NCI-H510A treated with DMSO at 0.1 percent for 48 hours (cell line): ENCODE measurements around the gene MRTFB.
"Not testable (repeated sequence)": the region's sequence is repeated elsewhere in the genome, so short reads cannot be mapped to it uniquely, and the experiment has no call there.

Experiments used
- DNase-seq: peaks from one replicate; lab custom pipeline; 2025; lab: John Stamatoyannopoulos, UW

The MRTFB gene

DNA sequence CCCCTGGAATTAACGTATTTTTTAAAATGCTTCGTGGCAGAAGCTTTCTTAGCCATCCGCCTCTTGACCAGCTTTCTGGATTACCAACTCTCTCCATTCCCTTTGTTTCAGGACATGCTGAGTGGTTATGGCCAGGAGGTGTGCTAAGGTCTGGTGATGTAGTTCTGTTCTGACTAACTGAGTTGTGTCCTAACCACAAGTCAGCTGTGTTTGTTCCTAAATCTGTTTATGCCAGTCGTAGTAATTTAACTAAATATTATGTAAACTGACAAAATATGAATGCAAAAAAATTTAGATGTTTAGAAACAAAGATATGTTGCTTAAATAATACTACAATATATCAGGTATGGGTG, 61.6 kb downstream of the MRTFB start:
- DNase-seq: no peak

DNA sequence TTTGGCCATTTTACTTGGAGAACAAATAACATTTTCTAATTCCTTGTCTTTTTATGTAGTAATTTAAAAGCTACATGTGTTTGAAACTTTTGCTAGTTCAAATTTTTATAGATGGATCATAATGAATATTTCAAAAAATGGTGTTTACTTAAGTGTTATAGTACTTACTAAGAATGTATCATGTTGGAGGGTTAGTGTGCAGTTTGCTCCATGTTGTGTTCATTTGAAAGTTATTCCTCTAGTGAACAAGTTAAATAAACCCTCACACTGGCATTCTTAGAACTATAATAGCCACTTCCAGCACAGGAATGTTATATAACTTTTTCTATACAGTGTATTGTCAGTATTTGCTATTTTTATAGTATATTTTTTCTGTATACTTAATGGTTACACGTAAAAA, 62.8 kb downstream of the MRTFB start:
- DNase-seq: no peak

DNA sequence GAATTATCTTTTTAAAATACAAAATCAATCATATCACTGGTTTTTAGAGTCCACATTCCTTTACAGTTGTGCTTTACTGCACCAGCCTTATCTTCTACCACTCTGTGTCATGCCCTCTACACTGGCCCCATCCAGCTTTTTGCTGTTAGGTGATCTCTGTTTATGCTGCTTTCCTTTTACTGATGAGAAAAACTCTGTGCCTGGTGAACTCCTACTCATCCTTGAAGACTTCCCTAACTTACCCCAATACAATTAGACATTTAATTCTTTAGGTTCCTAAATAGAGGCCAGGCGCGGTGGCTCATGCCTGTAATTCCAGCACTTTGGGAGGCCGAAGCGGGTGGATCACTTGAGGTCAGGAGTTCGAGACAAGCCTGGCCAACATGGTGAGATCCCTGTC, 64.6 kb downstream of the MRTFB start:
- no peak for DNase-seq

DNA sequence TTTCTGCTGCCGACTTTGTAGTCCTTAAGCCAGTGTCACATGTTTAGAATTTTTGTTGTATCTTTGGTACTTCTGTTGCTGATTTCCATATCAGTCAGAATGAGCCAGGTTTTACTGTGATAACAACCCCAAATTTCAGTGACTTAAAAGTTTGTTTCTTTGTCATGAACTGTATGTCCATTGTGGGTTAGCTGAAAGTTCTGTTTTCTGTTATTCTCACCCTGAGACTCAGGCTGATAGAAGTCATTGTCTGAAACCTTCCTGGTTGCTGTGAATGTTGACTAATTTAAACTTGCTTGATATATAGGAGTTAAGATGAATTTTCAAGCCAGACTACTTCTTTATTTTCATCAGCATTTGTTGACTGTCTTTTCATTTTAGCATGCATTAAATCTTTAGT, 68.8 kb downstream of the MRTFB start:
- DNase-seq: no peak

DNA sequence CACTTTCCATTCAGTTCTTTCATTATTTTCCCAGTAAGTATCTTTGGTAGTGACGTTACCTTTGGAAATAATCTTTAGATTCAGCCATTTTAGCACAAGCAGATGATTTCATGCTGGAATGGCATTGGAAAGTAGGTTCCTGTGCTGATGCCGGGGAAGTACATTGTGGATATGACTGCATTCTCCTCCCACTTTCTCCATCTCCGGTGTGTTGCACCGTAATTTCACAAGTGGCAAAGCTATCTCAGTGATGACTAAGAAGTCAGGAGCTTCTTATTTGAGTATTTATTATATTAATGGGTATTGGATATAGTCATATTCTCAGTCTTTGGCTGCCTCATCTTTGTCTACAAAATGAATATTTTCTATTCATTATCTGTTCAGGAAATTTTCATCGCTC, 69.8 kb downstream of the MRTFB start:
- no peak for DNase-seq

DNA sequence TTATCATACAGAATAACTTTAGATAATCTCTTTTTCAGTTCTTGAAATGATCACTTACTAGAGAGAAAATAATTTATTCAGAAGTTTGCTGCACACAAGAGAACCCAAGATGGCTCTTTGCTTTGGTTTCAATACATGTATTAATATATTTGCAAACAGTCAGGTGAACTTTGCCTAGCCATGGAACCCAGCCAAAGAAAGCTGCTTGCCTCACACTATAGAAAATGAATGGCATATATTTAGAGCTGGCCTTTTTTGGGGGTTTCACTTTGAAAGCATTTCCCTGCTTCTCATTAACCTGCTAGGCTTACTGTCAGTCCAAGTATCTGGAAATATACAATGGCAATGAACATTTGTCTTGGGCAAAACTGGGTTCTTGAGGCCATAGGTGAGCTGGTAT, 75.3 kb downstream of the MRTFB start:
- no peak for DNase-seq

DNA sequence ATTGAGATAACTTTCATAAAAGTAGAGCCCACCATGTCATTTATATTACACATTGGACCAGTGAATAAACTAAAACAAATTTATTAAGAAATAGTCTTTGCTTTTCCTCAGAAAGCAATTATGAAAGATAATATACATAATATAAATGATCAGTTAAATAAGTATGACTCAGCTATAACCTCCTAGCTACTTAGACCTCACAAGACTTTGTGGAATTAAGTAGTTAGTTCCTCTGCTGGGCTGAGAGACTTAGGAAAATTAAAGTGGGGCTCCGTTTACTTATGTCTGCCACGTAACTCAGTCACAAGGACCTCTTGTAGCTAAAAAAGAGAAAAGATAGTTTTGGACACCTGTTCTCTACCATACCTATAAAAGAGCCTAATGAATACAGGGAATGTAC, 76.9 kb downstream of the MRTFB start:
- no peak for DNase-seq

DNA sequence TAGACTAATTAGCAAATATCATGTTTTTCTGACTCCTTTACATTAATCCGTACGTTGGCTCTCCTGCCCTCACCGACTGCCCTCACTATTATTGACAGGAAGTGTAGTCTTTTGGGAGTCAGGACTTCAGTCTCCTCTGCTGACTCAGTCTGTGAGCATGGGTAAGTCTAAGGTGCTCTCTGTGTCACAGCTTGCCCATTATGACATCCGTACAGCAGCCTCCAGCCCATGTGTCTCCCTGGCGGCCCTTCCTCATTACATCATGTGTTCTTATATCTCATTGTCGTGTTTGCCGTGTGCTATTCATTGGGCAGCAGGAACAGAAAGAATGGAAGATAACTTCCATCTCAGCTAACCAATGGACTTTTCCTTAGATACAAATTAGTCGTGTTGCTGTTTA, 77.5 kb downstream of the MRTFB start:
- DNase-seq: no peak

DNA sequence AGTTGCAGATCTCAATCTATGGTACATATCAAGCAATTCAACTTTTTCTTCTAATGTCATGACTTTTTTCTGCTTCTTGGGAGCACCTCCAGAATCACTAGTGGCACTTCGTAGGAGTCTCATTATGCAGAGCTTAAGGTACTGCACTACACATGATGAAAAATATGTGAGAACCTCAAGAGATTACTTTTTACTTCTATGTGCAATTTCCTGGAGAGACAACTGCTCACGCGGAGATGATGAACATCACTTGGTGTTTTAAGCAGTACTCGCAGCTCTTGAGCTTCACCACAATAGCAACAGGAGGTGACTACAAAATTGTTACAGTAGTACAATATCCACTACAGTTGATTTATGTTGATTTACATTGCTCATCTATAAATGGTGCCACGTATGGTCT, 79.7 kb downstream of the MRTFB start:
- no peak for DNase-seq

DNA sequence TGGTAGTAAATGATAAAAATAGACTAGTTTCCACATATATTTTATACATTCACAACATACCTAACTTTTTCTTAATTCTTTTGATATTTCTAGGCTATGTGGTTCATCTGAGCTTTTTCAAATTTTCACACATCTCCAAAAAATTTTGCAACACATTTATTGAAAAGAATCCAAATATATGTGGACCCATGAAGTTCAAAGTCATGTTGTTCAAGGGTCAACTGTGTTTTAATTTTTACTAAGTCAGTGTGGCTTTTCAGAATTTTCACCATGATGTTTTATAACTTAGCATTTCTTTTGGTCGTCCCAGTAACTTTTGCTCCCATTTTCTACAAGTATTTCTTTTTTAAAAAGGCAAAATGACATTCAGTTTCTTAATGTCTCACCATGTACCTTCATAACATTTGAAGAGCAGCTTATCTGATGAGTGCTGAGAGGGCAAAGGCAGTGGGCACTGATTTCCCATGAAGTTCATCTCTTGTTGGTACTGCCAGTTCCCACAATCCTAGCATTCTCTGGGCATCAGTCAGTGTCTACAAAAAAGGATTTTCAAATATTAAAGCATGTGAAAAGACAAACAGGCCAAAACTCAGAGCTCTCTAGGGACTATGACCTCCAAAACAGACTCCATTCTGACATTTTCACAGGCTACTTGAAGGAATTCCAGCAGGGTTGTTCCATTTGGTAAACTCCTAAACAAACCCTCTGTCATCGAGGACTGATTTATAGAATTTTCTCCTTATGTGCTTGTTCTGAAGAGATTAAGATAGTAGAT, 80.3 kb downstream of the MRTFB start:
- no peak for DNase-seq

DNA sequence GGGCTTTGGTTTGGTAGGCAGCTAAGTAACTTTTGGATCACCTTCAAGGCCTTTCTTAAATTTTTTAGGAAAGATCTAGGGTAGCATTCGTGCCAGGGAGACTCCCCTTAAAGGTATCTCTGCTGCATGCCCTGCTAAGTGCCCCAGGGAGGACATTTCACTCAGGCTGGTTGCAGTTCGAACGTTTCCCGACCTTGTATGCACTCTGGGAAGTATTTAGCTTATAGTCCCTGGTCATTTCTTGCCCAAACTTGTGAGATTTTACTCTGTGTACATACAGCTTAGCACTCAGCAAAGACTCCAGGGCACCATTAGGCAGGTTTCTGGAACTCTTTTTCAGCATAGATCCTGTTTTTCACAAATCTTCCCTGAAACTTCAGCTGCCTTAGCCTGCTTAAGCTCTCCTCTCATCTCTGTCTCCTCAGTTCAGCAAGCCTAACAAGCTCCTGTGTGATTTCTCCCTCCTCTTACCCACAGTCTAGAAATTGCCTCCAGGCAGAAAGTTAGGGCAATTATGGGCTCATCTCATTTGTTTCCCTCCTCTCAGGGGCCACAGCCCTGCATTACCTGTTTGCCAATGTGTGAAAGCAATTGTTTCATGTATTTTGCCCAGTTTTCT, 84.6 kb downstream of the MRTFB start:
- no peak for DNase-seq

DNA sequence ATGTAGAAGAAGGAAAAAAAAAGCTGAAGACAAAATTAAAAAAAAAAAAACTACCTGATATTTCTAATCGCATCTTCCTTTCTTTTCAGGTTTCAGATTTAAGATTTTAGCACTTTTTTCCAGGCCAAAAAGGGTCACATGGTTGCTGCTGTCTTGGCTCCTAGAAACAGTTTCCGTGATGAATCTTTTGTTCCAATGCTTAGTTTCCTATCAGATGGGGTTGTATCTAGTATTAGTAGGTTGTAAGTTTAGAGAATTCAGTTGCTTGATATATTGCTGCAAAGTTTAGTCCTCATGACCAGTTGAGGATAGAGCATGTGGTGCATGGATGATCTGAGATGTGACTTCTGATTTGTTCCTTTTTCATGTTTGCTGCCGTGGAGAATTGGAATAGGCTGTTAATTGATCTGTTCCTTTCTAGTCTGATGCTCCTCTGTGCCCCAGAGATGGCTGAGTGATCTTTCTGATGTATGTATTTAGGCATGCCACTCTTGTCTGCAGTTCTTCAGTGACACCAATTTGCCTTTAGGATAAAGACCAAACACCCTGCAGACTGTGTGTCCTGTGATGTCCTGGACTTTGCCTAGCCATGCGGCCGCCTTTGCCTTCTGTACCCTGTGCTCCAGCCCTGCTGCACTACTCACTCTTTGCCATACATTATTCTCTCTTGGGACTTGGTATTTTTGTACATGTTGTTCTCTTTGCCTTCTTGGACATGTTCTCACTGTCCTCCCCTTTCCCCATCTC, 94.0 kb downstream of the MRTFB start:
- no peak for DNase-seq

DNA sequence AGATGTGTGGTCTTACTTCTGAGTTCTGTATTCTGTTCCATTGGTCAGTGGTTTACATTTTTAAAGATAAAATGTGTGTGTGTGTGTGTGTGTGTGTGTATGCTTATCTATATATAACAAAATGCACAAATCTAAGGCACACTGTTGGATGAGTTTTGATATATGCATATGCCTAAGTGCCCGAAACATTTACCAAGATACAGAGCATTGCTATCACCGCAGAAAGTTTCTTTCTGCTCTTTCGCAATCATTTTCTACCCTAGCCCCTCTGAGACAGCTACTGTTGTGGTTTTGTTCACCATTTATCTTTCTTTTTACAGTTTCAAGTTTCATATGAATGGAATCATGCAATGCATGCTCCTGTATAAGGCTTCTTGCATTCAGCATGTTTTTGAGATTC, 97.0 kb downstream of the MRTFB start:
- no peak for DNase-seq

DNA sequence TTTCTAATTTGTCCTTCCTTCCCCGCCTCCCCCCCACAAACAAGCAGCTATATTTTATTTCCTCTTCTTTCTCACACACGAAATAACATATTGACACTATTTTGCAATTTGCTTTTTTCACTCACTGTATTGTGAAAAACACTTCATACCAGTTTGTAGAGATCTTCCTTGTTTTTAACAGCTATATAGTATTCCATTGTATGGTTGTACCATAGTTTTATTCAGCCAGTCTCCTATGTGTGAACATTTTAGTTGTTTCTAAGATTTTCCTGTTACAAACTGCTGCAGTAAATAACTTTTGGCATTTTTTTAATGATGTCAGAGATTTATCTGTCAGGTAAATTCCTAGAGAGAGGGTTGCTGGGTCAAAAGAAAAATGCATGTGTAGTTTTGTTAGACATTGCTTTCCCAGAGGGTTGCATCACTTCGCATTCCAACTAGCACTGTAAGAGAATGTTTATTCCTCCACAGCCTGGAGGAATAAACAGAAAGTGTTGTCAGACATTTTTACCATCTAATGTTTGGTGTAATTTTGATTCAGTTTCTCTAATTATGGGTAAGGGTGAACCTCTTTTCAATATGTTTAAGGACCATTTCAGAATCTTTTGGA, 101.2 kb downstream of the MRTFB start:
- no peak for DNase-seq

DNA sequence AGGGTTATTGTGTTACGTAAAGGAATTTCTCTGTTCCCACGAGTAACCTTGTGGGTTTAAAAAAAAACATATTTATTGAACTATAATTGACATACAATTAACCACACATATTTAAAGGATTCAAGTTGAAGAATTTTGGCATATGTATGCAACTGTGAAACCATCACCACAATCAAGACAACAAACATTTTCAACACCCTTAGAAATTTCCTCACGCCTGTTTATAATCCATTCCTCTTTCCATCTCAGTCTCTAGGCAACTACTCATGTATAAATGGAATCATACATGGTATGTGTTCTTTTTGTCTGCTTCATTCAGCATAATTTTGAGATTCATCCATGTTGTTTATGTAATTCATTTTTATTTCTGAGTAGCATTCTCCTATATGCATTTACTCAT, 104.0 kb downstream of the MRTFB start:
- DNase-seq: no peak

DNA sequence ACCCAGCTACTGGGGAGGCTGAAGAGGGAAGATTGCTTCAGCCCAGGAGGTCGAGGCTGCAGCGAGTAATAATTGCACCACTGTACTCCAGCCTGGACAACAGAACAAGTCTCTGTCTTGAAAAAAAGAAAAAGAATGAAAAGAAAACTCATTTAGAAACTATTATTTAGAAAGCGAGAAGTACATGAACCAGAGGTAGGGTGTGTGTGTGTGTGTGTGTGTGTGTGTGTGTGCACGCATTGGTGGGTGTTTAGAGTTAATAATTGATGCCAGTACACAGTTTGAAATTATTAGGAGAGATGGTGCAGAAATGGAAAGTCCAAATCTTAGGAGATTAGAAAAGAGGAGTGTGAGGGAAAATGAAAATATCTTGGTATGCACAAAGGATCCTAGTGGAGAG, 106.6 kb downstream of the MRTFB start:
- no peak for DNase-seq

DNA sequence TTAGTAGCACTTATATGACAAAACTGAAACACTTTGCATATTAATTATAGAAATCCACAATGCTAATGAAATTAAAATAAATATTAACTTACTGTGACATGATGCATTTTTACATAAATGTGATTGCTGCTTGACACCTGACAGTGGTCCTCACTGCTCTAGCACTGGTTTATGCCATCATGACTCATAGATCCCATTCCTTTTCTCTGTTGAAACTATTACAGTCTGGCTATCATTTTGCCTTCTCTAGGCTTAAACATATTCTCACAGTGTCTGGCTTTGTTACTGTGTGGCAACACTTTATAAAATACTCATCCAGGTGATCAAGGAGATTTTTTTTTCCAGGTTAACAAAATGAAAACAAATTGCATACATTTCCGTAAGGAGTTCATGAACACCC, 108.0 kb downstream of the MRTFB start:
- DNase-seq: no peak

DNA sequence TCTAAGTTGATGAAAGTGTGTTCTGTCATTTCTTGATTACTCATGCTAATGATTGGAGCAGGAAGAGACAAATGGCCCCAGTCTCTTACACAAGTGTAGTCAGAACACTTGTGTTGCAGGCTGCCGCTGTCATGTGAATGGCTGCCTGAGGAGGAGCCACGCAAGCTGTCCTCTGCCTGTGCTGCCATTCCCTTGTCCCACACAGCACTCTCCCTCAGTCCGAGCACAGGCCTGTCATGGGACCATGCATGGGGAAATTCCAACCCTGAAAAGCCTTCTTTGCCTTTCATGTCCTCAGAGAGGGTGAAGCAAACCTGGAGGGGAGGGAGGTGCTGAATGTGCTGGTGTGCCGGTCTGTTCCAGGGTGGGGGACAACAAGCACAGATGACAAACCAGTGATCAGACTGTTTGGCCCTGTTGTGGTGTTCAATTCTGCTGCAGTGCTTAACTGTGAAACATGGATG, 109.4 kb downstream of the MRTFB start:
- no peak for DNase-seq

DNA sequence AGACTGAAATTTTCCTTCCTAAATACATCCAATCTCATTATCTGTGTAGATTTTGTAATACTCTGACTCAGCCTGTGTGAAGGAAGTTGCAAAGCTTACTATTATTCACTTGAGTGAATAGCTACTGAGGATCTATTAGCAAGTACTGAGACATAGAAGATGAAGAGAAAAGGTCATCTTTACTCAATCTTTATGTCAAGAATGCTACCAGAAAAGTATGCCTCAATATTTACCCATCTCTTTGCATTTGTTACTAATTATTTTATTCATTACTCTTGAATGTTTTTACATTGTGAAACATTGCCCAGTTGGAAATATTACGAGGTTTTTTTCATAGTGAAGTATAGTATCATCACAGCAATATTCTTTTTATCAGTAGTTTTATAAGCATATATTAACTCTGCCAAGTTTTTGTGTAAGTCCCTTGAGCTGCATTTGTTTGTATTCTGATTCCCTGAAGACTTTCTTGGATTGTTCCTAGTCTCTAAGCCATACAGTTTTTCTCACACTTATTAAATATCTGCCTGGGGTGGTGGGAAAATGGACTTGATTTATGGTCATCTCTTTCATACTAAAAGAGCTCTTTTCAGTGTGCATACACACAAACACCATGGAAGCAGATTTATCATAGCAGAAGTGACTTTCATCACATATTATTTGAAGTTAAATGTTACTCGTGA, 110.4 kb downstream of the MRTFB start:
- no peak for DNase-seq

DNA sequence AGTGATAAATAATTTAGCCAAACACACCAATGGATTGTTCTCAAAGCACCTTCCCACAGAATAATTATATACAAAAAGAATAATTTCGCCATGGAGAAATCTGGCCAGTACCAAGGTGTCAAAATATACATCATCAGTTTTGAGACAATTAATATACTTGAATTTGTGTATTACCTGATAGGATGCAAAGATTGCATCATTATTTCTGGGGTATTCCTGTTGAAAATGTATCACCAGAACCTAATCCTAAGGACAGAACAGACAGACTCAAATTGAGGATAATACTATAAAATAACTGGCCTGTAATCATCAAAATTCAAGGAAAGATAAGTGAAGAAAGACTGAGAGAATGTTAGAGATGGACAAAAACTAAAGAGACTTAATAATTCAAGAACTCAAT, 111.9 kb downstream of the MRTFB start:
- DNase-seq: no peak

DNA sequence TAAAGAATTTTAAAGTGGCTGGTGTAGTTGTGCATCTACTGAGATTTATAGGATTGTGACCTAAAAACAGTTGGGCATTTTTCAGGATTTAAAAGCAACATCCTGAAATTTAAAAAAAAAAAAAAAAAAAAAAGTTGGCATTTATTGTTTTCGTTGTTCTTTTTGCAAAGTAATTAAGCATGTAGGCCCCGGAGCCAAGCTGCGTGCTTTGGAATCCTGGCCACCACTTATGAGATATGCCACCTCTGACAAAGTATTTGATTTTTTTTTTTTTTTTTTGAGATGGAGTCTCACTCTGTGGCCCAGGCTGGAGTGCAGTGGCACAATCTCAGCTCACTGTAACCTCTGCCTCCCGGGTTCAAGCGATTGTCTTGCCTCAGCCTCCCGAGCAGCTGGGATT, 112.8 kb downstream of the MRTFB start:
- not testable (repeated sequence) for DNase-seq
